Neural cell (in vitro differentiated cells): Measurements from ENCODE around the gene PHLPP1. TPM values are rescaled to one million over a fixed set of nuclear protein-coding genes. Genes with fewer than 3 reads are reported as not detected.

ENCODE experiments used
- H2AFZ ChIP-seq: fragments of 200-600, 300-800 bp; sonication (generic), shearing (Covaris generic); 2 replicates; pipeline ENCODE4 v1.6.0; 2014; ENCODE audit warnings: low read depth, mild to moderate bottlenecking, antibody characterized with exemption, low read length, moderate library complexity
- H3F3A ChIP-seq: fragments of 200-600 bp; shearing (Covaris generic); 2 replicates; pipeline ENCODE4 v1.6.1; 2016; ENCODE audit warnings: mild to moderate bottlenecking, moderate library complexity, mixed read lengths, antibody characterized with exemption, low read length; ENCODE audit not compliant: insufficient read depth, poor library complexity, severe bottlenecking
- H3K27ac ChIP-seq: fragments of 200-600, 300-800 bp; sonication (generic), shearing (Covaris generic); 2 replicates; pipeline ENCODE4 v1.5.1; 2014; ENCODE audit warnings: mild to moderate bottlenecking, low read length, moderate library complexity
- H3K27me3 ChIP-seq: fragments of 300-800, 200-600 bp; sonication (generic), shearing (Covaris generic); 2 replicates; pipeline ENCODE4 v1.6.0; 2014; ENCODE audit warnings: mild to moderate bottlenecking, low read depth, low read length, moderate library complexity; ENCODE audit not compliant: insufficient read depth
- H3K36me3 ChIP-seq: fragments of 300-800, 200-600 bp; sonication (generic), shearing (Covaris generic); 2 replicates; pipeline ENCODE4 v1.5.1; 2014; ENCODE audit warnings: mild to moderate bottlenecking, antibody characterized with exemption, low read length, moderate library complexity; ENCODE audit not compliant: insufficient read depth
- H3K4me2 ChIP-seq: fragments of 300-800, 200-600 bp; sonication (generic), shearing (Covaris generic); 2 replicates; pipeline ENCODE4 v1.6.0; 2014; ENCODE audit warnings: mild to moderate bottlenecking, low read length
- H3K4me3 ChIP-seq: fragments of 300-800, 200-600 bp; sonication (generic), shearing (Covaris generic); 2 replicates; pipeline ENCODE4 v1.5.1; 2014; ENCODE audit warnings: mild to moderate bottlenecking, low read length, moderate library complexity
- H3K79me2 ChIP-seq: fragments of 200-600 bp; shearing (Covaris generic); replicated peaks from 2 replicates; pipeline ENCODE4 v1.6.0; 2014; ENCODE audit warnings: mild to moderate bottlenecking, low read length, moderate library complexity; ENCODE audit not compliant: insufficient read depth
- H3K9ac ChIP-seq: fragments of 300-800, 200-600 bp; sonication (generic), shearing (Covaris generic); 2 replicates; pipeline ENCODE4 v1.6.1; 2016; ENCODE audit warnings: mild to moderate bottlenecking, low read length, mixed read lengths
- H3K9me2 ChIP-seq: fragments of 200-600 bp; shearing (Covaris generic); 2 replicates; pipeline ENCODE4 v1.6.1; 2016; ENCODE audit warnings: mild to moderate bottlenecking, low read length, mixed read lengths; ENCODE audit not compliant: insufficient read depth
- H3K9me3 ChIP-seq: fragments of 200-600, 300-800 bp; sonication (generic), shearing (Covaris generic); 2 replicates; pipeline ENCODE4 v1.6.1; 2016; ENCODE audit warnings: mild to moderate bottlenecking, mixed run types, low read length, moderate library complexity, mixed read lengths
- H4K20me1 ChIP-seq: fragments of 200-600 bp; shearing (Covaris generic); 2 replicates; pipeline ENCODE4 v1.6.1; 2016; ENCODE audit warnings: mild to moderate bottlenecking, mixed run types; ENCODE audit not compliant: insufficient read depth
- EP300 ChIP-seq: fragments of 450-650 bp; conservative IDR thresholded peaks from 2 replicates; pipeline ENCODE4 v1.6.1; 2014; ENCODE audit warnings: antibody characterized with exemption, mild to moderate bottlenecking, moderate library complexity; ENCODE audit not compliant: poor library complexity, severe bottlenecking
- EZH2 ChIP-seq: fragments of 200-600, 300-800 bp; shearing (Covaris generic), sonication (generic); IDR thresholded peaks from 2 replicates; pipeline ENCODE4 v1.6.1; 2014; ENCODE audit warnings: antibody characterized with exemption, low read length, borderline replicate concordance, mild to moderate bottlenecking; ENCODE audit not compliant: insufficient read depth, poor library complexity, severe bottlenecking
- MXI1 ChIP-seq: fragments of 450-650 bp; conservative IDR thresholded peaks from 2 replicates; pipeline ENCODE4 v1.6.1; 2014; ENCODE audit warnings: antibody characterized with exemption, mild to moderate bottlenecking; ENCODE audit not compliant: poor library complexity, severe bottlenecking
- POLR2AphosphoS5 ChIP-seq: IDR thresholded peaks from 2 replicates; pipeline ENCODE4 v1.6.1; 2012
- RAD21 ChIP-seq: fragments of 450-650 bp; conservative IDR thresholded peaks from 2 replicates; pipeline ENCODE4 v1.6.1; 2014; ENCODE audit warnings: antibody characterized with exemption, mild to moderate bottlenecking, moderate library complexity
- SMC3 ChIP-seq: fragments of 450-650 bp; conservative IDR thresholded peaks from 2 replicates; pipeline ENCODE4 v1.6.1; 2014; ENCODE audit warnings: antibody characterized with exemption, mild to moderate bottlenecking, moderate library complexity; ENCODE audit not compliant: poor library complexity
- TAF1 ChIP-seq: IDR thresholded peaks from 2 replicates; pipeline ENCODE4 v1.6.1; 2012; ENCODE audit warnings: low read depth
- polyA plus RNA-seq: library from polyadenylated mRNA; depleted of rRNA; stranded (reverse); fragments of >200 nt; gene quantifications from 2 replicates; pipeline ENCODE4 v1.2.3, GENCODE V29; 2014
- TF ChIP-seq, protein P1 (sequence below): IDR thresholded peaks from 2 replicates; pipeline ENCODE4 v1.6.1; 2012; ENCODE audit warnings: borderline replicate concordance
- TF ChIP-seq, protein P2 (sequence below): fragments of 450-650 bp; IDR thresholded peaks from 2 replicates; pipeline ENCODE4 v1.5.1; 2014; ENCODE audit warnings: antibody characterized with exemption, mild to moderate bottlenecking, moderate library complexity; ENCODE audit not compliant: poor library complexity, severe bottlenecking

The PHLPP1 gene
- polyA plus RNA-seq, 1 donor from 2014 or later = 4.5 TPM

DNA sequence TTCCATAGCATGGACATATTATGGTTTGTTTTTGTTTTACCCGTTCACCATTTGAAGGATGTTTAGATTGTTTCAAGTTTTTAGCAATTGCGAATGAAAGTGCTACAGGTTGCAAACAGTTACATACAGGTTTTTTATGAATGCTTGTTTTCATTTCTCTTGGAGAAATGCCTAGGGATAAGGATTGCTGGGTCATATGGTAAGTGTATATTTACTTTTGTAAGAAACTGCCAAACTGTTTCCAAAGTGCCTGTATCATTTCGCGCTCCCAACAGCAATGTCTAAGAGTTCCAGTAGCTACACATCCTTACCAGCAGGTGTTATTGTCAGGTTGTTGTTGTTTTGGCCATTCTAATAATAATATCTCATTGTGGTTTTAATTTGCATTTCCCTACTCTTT, 251.7 kb downstream of the PHLPP1 start:
- Histone ChIP-seq H3F3A (no peaks in the 10 kb centered on the region), H3K27ac (no peak overlapping the region)
- TF ChIP-seq POLR2AphosphoS5 (no peak), SMC3 (no peak), MXI1 (no peak), TAF1 (no peak)

DNA sequence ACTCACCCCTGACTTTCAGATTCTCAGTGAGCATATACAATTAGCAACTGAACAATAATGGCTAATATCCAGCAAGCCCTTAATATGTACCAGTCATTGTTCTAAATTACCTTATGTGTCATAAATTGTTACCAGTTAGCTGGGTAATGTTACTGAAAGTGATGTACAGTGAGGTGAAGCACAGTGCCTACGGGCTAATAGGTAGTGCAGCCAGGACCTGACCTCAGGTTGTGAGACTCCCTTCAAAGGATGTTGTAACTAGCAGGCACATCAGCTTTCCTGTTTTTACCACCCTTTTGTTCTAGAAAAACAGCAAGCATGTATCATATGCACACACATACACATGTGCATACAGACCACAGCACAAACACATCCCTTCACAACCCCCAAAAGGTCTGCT, 258.3 kb downstream of the PHLPP1 start:
- H3K27me3 ChIP-seq = no peaks in the 10 kb centered on the region
- H3K4me3 ChIP-seq = no peak overlapping the region
- H3K27ac ChIP-seq = no peak overlapping the region
- TF ChIP-seq, protein P1, sequence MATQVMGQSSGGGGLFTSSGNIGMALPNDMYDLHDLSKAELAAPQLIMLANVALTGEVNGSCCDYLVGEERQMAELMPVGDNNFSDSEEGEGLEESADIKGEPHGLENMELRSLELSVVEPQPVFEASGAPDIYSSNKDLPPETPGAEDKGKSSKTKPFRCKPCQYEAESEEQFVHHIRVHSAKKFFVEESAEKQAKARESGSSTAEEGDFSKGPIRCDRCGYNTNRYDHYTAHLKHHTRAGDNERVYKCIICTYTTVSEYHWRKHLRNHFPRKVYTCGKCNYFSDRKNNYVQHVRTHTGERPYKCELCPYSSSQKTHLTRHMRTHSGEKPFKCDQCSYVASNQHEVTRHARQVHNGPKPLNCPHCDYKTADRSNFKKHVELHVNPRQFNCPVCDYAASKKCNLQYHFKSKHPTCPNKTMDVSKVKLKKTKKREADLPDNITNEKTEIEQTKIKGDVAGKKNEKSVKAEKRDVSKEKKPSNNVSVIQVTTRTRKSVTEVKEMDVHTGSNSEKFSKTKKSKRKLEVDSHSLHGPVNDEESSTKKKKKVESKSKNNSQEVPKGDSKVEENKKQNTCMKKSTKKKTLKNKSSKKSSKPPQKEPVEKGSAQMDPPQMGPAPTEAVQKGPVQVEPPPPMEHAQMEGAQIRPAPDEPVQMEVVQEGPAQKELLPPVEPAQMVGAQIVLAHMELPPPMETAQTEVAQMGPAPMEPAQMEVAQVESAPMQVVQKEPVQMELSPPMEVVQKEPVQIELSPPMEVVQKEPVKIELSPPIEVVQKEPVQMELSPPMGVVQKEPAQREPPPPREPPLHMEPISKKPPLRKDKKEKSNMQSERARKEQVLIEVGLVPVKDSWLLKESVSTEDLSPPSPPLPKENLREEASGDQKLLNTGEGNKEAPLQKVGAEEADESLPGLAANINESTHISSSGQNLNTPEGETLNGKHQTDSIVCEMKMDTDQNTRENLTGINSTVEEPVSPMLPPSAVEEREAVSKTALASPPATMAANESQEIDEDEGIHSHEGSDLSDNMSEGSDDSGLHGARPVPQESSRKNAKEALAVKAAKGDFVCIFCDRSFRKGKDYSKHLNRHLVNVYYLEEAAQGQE = no peak
- no peak for TF ChIP-seq EP300
- TF ChIP-seq RAD21 = no peak
- no peak for TF ChIP-seq TAF1
- TF ChIP-seq, protein P2, sequence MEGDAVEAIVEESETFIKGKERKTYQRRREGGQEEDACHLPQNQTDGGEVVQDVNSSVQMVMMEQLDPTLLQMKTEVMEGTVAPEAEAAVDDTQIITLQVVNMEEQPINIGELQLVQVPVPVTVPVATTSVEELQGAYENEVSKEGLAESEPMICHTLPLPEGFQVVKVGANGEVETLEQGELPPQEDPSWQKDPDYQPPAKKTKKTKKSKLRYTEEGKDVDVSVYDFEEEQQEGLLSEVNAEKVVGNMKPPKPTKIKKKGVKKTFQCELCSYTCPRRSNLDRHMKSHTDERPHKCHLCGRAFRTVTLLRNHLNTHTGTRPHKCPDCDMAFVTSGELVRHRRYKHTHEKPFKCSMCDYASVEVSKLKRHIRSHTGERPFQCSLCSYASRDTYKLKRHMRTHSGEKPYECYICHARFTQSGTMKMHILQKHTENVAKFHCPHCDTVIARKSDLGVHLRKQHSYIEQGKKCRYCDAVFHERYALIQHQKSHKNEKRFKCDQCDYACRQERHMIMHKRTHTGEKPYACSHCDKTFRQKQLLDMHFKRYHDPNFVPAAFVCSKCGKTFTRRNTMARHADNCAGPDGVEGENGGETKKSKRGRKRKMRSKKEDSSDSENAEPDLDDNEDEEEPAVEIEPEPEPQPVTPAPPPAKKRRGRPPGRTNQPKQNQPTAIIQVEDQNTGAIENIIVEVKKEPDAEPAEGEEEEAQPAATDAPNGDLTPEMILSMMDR = no peak
- no peak for TF ChIP-seq POLR2AphosphoS5
- H3K4me2 ChIP-seq = no peak overlapping the region
- no peak overlapping the region for H2AFZ ChIP-seq
- H4K20me1 ChIP-seq = no peaks in the 10 kb centered on the region
- H3F3A ChIP-seq = no peaks in the 10 kb centered on the region
- H3K9me3 ChIP-seq = no peaks in the 10 kb centered on the region
- no peaks in the 10 kb centered on the region for H3K79me2 ChIP-seq
- H3K9me2 ChIP-seq = no peaks in the 10 kb centered on the region
- H3K9ac ChIP-seq = no peak overlapping the region
- H3K36me3 ChIP-seq = no peaks in the 10 kb centered on the region

More for the DNA sequence above, 251.7 kb downstream of the PHLPP1 start:
- Histone ChIP-seq H4K20me1 (no peaks in the 10 kb centered on the region), H3K4me2 (no peak overlapping the region), H3K9me3 (no peaks in the 10 kb centered on the region), H2AFZ (no peak overlapping the region), H3K9ac (no peak overlapping the region), H3K36me3 (no peaks in the 10 kb centered on the region), H3K27me3 (no peaks in the 10 kb centered on the region), H3K79me2 (no peaks in the 10 kb centered on the region), H3K9me2 (no peaks in the 10 kb centered on the region), H3K4me3 (no peak overlapping the region)

DNA sequence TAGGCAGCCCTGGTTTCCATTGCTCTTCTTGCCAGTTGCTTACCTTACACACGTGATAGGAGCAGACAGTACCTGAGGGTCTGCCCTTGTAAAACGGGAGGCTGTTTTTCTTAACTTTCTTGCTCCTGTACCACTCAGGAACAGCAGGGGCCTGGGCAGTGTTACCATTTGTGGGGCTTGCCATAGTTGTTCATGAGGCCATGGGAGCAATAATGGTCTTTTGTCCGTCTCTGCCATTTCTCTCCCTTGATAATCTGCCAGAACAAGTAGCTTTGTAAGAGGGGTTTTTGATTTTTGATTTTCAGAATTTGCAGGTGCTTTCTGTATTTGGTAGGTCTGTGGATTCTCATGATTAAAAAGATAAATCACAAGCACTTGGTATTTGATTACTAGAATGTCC, 259.0 kb downstream of the PHLPP1 start:
- Histone ChIP-seq H3F3A (no peaks in the 10 kb centered on the region), H3K4me3 (no peak overlapping the region), H3K9ac (no peak overlapping the region), H3K9me3 (no peaks in the 10 kb centered on the region), H2AFZ (no peak overlapping the region), H3K36me3 (no peaks in the 10 kb centered on the region), H3K27ac (no peak overlapping the region), H3K4me2 (no peak overlapping the region), H4K20me1 (no peaks in the 10 kb centered on the region), H3K79me2 (no peaks in the 10 kb centered on the region), H3K27me3 (no peaks in the 10 kb centered on the region), H3K9me2 (no peaks in the 10 kb centered on the region)
- TF ChIP-seq EZH2 = no peak
